Neural crest cell (in vitro differentiated cells): ENCODE results near the gene TGM3. TPM values are rescaled to one million over a fixed set of nuclear protein-coding genes. Genes with fewer than 3 reads are reported as not detected.

Experiments used
- DNase-seq: peaks from one replicate; pipeline ENCODE4 v3.0.0; 2021; ENCODE audit warnings: low read depth, mixed read lengths, low spot score
- H3K27ac Mint-ChIP-seq: one replicate; pipeline ENCODE4 v1.8.0; 2021; ENCODE audit warnings: mild to moderate bottlenecking, mixed read lengths; ENCODE audit not compliant: unreplicated experiment
- H3K27me3 Mint-ChIP-seq: 2 replicates; pipeline ENCODE4 v1.8.0; 2021; ENCODE audit warnings: low read depth, mild to moderate bottlenecking, mixed read lengths
- H3K36me3 Mint-ChIP-seq: 2 replicates; pipeline ENCODE4 v1.8.0; 2021; ENCODE audit warnings: low read depth, mild to moderate bottlenecking, mixed read lengths
- H3K4me1 Mint-ChIP-seq: 2 replicates; pipeline ENCODE4 v1.8.0; 2021; ENCODE audit warnings: mixed read lengths
- H3K4me3 Mint-ChIP-seq: one replicate; pipeline ENCODE4 v1.8.0; 2021; ENCODE audit warnings: mild to moderate bottlenecking, mixed read lengths
- H3K9me3 Mint-ChIP-seq: 2 replicates; pipeline ENCODE4 v1.8.0; 2021; ENCODE audit warnings: mixed read lengths
- total RNA-seq: library from RNA; stranded (reverse); gene quantifications from 2 replicates; pipeline ENCODE4 v1.2.1, GENCODE V29; 2021
- TF ChIP-seq, protein P1 (sequence below): fragments of 200-600 bp; sonication (generic); conservative IDR thresholded peaks from 2 replicates; pipeline ENCODE4 v1.5.0; 2021; ENCODE audit warnings: antibody characterized with exemption, mild to moderate bottlenecking

Gene TGM3
- total RNA-seq, 1 donor from 2014 or later, result 0.23 TPM

DNA sequence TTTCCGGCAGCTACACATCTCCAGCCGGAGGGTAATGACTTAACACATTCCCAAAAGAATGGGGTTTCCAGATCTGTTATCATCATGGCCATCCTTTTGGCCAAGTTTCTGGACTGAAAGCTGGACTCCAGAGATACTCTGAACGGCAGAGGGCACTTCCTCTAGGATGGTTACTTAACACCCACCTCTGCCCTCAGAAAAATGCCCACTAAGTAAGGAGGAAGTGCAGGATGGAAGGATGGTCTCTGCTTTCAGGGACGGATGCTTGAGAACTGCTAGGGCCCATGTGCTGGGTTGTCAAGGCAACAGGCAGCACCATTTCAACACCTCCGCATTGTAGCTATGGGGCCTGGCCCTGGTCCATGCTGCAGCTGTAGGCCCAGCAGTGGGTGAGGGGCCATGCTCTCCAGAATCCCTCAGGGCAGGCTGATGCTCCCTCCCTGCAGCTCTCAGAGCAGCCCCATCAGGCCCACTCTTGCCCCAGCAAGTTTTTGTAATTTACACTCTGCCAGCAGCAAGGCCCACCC is 16.5 kb upstream of the TGM3 start:
- H3K27ac Mint-ChIP-seq, result no peak overlapping the region
- H3K36me3 Mint-ChIP-seq, result no peaks in the 10 kb centered on the region
- DNase-seq, result no peak
- H3K27me3 Mint-ChIP-seq, result no peaks in the 10 kb centered on the region
- H3K4me3 Mint-ChIP-seq, result no peak overlapping the region
- TF ChIP-seq, protein P1, sequence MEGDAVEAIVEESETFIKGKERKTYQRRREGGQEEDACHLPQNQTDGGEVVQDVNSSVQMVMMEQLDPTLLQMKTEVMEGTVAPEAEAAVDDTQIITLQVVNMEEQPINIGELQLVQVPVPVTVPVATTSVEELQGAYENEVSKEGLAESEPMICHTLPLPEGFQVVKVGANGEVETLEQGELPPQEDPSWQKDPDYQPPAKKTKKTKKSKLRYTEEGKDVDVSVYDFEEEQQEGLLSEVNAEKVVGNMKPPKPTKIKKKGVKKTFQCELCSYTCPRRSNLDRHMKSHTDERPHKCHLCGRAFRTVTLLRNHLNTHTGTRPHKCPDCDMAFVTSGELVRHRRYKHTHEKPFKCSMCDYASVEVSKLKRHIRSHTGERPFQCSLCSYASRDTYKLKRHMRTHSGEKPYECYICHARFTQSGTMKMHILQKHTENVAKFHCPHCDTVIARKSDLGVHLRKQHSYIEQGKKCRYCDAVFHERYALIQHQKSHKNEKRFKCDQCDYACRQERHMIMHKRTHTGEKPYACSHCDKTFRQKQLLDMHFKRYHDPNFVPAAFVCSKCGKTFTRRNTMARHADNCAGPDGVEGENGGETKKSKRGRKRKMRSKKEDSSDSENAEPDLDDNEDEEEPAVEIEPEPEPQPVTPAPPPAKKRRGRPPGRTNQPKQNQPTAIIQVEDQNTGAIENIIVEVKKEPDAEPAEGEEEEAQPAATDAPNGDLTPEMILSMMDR, result no peak
- H3K4me1 Mint-ChIP-seq, result no peaks in the 10 kb centered on the region
- no peaks in the 10 kb centered on the region for H3K9me3 Mint-ChIP-seq

DNA sequence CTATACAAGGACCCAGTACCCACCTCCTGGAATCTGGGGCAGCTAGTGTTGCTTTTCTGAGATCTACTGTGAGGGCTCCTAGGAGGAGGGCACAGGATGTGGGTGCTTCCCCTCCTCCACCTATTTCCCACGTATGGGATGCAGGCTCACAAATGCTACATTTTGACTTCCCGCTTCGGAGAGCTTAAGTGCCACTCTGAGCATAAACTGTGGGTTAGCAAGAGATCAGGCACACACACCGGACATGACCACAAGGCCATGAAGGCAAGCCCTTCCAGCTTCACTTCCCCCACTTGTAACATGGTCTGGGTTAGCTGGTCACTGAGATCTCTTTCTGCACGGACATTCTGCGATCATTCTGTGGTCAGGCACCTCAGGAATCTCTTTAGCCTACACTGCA is 15.7 kb upstream of the TGM3 start:
- H3K9me3 Mint-ChIP-seq, result no peaks in the 10 kb centered on the region
- TF ChIP-seq, protein P1, result no peak
- H3K4me1 Mint-ChIP-seq, result no peaks in the 10 kb centered on the region

DNA sequence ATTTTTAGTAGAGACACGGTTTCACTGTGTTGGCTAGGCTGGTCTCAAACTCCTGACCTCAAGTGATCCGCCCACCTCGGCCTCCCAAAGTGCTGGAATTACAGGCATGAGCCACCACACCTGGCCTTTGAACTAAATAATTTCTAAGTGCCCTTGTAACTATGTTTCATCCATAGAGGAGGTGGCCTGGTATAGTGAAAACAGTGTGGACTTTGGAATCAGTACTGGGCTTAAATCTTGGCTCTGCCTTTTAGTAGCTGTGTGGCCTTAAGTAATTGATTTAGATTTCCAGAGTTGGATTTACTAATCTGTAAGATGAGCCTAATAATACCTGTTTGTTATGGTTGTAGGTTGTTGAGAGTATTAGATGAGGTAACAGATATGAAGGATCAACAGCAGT is 14.2 kb upstream of the TGM3 start:
- H3K36me3 Mint-ChIP-seq, result no peaks in the 10 kb centered on the region
- DNase-seq, result no peak
- no peak overlapping the region for H3K4me3 Mint-ChIP-seq
- H3K27ac Mint-ChIP-seq, result no peak overlapping the region
- H3K4me1 Mint-ChIP-seq, result no peaks in the 10 kb centered on the region
- H3K27me3 Mint-ChIP-seq, result no peaks in the 10 kb centered on the region
- H3K9me3 Mint-ChIP-seq, result no peaks in the 10 kb centered on the region
- TF ChIP-seq, protein P1, result no peak

More for the DNA sequence above, 15.7 kb upstream of the TGM3 start:
- Mint-ChIP-seq H3K4me3 (no peak overlapping the region), H3K27ac (no peak overlapping the region), H3K27me3 (no peaks in the 10 kb centered on the region), H3K36me3 (no peaks in the 10 kb centered on the region)
- DNase-seq, result no peak

DNA sequence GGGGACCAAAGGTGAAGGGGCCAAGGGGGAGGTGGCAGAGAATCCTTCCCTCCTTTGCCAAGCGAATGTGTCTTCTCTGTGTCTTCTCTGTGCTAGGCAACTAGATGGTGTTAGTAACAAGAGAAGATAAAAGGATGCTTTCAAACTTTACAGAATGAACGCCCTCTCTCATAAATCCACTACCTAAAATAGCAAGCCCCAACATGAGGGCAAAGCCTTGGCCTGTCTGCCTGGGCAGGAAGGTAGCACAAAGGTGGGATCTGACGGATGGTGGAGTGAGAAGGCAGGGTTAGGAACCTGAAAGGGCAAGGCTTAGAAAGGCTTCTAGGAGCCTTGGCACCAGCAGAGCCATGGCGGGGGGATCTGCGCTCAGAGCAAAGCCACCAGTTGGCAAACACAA is 13.6 kb upstream of the TGM3 start:
- no peak for DNase-seq

DNA sequence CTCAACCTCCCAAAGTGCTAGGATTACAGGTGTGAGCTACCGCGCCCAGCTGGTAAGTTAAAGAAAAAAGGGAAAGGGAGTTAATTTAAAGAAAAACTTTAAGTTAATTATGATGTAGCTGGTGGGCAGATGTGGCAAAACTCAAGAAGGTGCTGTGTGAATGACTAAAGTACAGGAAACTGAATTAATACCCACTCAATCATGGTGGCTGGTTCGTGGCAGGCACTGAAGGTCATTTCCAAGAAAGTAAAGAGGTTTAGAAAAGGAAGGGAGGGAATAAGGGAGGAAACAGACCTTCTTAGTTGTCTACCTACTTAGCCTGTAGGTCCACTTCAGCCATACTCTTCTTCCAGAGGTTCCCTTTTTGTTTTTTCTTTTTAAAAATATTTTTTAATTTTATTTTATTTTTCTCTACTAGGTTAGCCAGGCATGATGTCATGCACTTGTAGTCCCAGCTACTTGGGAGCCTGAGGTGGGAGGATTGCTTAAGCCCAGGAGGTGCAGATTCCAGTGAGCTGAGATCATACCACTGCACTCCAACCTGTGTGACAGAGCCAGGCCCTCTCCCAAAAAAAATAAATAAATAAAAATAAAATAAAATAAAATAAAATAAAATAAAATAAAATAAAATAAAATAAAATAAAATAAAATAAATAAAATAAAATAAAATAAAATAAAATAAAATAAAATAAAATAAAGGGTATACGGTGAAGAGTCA is 11.9 kb upstream of the TGM3 start:
- no peak overlapping the region for H3K27ac Mint-ChIP-seq
- no peak overlapping the region for H3K4me3 Mint-ChIP-seq
- H3K4me1 Mint-ChIP-seq, result no peaks in the 10 kb centered on the region
- no peaks in the 10 kb centered on the region for H3K36me3 Mint-ChIP-seq
- H3K9me3 Mint-ChIP-seq, result no peaks in the 10 kb centered on the region
- no peaks in the 10 kb centered on the region for H3K27me3 Mint-ChIP-seq
- TF ChIP-seq, protein P1, result no peak
- no peak for DNase-seq

More for the DNA sequence above, 13.6 kb upstream of the TGM3 start:
- Mint-ChIP-seq H3K9me3 (no peaks in the 10 kb centered on the region), H3K27me3 (no peaks in the 10 kb centered on the region), H3K4me1 (no peaks in the 10 kb centered on the region), H3K36me3 (no peaks in the 10 kb centered on the region), H3K27ac (peak overlapping the region; percentile 57), H3K4me3 (no peak overlapping the region)
- TF ChIP-seq, protein P1, result no peak
